A673 (cell line): ENCODE data around the gene SKOR1. TPM values are rescaled to one million over a fixed set of nuclear protein-coding genes. Genes with fewer than 3 reads are reported as not detected.
A peak's percentile ranks its signal among the peaks of the same experiment; 100 is the strongest.

Source experiments
- BruUV-seq: library from RNA; stranded (reverse); fragments of 400-500 nt; replicated peaks from 2 replicates; lab custom pipeline; 2021; lab: Mats Ljungman, UMichigan
- CTCF ChIA-PET: fragments of 300-600 bp; sonication (Branson Sonifier 250); formaldehyde crosslinking; loops from one replicate; lab custom pipeline; 2022; ENCODE audit warnings: antibody characterized with exemption; lab: Charles Lee
- POLR2A ChIA-PET: fragments of 300-600 bp; sonication (Branson Sonifier 250); formaldehyde crosslinking; loops from one replicate; lab custom pipeline; 2022; ENCODE audit warnings: antibody characterized with exemption; ENCODE audit not compliant: low non-redundant PET; lab: Charles Lee
- DNase-seq: peaks from one replicate; pipeline ENCODE4 v3.0.0-alpha.2; 2015; ENCODE audit warnings: low spot score
- H3K27ac ChIP-seq: fragments of 200-600 bp; sonication (generic); 2 replicates; pipeline ENCODE4 v1.5.1; 2016; ENCODE audit warnings: mixed run types, low read depth, mild to moderate bottlenecking, mixed read lengths, antibody characterized with exemption, low read length; ENCODE audit not compliant: poor library complexity, severe bottlenecking
- H3K27me3 ChIP-seq: fragments of 200-600 bp; sonication (generic); replicated peaks from 2 replicates; pipeline ENCODE4 v1.6.1; 2017; ENCODE audit warnings: mixed run types, low read depth, mild to moderate bottlenecking, mixed read lengths, antibody characterized with exemption, low read length; ENCODE audit not compliant: insufficient read depth, poor library complexity
- H3K36me3 ChIP-seq: fragments of 200-600 bp; sonication (generic); 2 replicates; pipeline ENCODE4 v1.6.1; 2016; ENCODE audit warnings: mixed run types, mild to moderate bottlenecking, mixed read lengths, antibody characterized with exemption, low read length; ENCODE audit not compliant: insufficient read depth, poor library complexity, severe bottlenecking
- H3K4me1 ChIP-seq: fragments of 200-600 bp; sonication (generic); 2 replicates; pipeline ENCODE4 v1.6.1; 2017; ENCODE audit warnings: mixed run types, mild to moderate bottlenecking, mixed read lengths, antibody characterized with exemption, low read length; ENCODE audit not compliant: insufficient read depth, poor library complexity, severe bottlenecking
- H3K4me3 ChIP-seq: fragments of 200-600 bp; sonication (generic); 2 replicates; pipeline ENCODE4 v1.5.1; 2016; ENCODE audit warnings: low read depth, mixed run types, mild to moderate bottlenecking, mixed read lengths, low read length; ENCODE audit not compliant: poor library complexity, severe bottlenecking
- H3K9me3 ChIP-seq: fragments of 200-600 bp; sonication (generic); 2 replicates; pipeline ENCODE4 v1.6.1; 2016; ENCODE audit warnings: mixed run types, low read depth, mild to moderate bottlenecking, mixed read lengths, antibody characterized with exemption, low read length; ENCODE audit not compliant: poor library complexity, severe bottlenecking
- EZH2 ChIP-seq: fragments of 200-600 bp; sonication (generic); IDR thresholded peaks from 2 replicates; pipeline ENCODE4 v1.6.1; 2017; ENCODE audit warnings: borderline replicate concordance, low read depth, mild to moderate bottlenecking, mixed read lengths, antibody characterized with exemption, low read length; ENCODE audit not compliant: poor library complexity, severe bottlenecking
- intact Hi-C: fragments of 100-400 bp; cut with micrococcal nuclease; formaldehyde crosslinking; loops from one replicate; pipeline ENCODE4 v1.10.0; 2022; ENCODE audit not compliant: unreplicated experiment
- total RNA-seq: library from RNA; stranded (reverse); gene quantifications from 2 replicates; pipeline ENCODE4 v1.2.3, GENCODE V29; 2021
- TF ChIP-seq, protein P1 (sequence below): fragments of 300-800, 200-600 bp; sonication (generic); conservative IDR thresholded peaks from 2 replicates; pipeline ENCODE4 v1.5.1; 2017; ENCODE audit warnings: low read depth, mild to moderate bottlenecking, antibody characterized with exemption, low read length, moderate library complexity, mixed read lengths

The SKOR1 gene
- total RNA-seq, 1 experiment from 2014 or later, result 0.21 TPM

DNA sequence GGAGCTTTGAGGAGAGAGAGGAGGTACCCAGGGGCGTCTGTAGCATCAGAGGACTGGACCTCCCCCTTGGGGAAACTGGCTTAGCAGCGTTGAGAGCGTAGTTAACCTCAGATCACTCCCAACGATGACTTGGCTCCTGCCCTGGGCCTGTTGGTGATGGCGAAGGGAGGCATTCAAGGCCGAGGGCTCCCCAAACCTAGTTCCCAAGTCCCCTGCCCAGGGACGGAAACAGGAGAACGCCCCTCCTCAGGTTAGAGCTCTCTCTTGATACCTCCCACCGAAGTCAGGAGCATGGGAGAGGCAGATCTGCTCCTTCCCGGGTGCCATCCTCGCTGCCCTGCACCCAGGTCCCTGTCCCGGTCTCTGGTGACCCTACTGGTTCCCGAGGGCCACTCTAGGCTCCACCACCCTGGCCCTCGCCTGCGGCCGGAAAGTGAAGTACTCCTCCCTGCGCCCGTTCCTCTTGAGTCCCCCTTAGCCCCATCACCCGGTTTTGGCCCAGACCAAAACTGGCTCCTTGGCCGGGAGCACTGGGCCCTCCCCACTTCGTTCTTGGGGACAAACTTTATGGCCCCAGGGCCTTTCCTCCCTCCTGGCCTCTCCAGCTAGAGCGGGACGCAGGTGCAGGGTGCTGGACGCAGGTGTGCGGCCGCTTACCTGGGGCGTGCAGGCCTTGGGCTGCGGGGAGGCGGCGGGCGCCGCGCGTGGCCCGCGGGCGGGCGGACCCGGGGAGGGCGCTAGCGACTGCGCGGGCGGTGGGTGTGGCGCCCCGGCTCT is 2.6 kb upstream of the SKOR1 start:
- Histone ChIP-seq H3K27ac (no peak overlapping the region), H3K4me1 (peaks cover 30% of the 10 kb centered on the region), H3K4me3 (peak overlapping the region; percentile 23), H3K27me3 (peaks cover 93% of the 10 kb centered on the region), H3K9me3 (no peaks in the 10 kb centered on the region), H3K36me3 (no peaks in the 10 kb centered on the region)
- BruUV-seq, result no TSS peak
- intact Hi-C loops, result no loop called here
- ChIA-PET CTCF (no interaction called here), POLR2A (no interaction called here)
- TF ChIP-seq, protein P1, sequence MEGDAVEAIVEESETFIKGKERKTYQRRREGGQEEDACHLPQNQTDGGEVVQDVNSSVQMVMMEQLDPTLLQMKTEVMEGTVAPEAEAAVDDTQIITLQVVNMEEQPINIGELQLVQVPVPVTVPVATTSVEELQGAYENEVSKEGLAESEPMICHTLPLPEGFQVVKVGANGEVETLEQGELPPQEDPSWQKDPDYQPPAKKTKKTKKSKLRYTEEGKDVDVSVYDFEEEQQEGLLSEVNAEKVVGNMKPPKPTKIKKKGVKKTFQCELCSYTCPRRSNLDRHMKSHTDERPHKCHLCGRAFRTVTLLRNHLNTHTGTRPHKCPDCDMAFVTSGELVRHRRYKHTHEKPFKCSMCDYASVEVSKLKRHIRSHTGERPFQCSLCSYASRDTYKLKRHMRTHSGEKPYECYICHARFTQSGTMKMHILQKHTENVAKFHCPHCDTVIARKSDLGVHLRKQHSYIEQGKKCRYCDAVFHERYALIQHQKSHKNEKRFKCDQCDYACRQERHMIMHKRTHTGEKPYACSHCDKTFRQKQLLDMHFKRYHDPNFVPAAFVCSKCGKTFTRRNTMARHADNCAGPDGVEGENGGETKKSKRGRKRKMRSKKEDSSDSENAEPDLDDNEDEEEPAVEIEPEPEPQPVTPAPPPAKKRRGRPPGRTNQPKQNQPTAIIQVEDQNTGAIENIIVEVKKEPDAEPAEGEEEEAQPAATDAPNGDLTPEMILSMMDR, result no peak
- no peak for TF ChIP-seq EZH2
- DNase-seq, result no peak

DNA sequence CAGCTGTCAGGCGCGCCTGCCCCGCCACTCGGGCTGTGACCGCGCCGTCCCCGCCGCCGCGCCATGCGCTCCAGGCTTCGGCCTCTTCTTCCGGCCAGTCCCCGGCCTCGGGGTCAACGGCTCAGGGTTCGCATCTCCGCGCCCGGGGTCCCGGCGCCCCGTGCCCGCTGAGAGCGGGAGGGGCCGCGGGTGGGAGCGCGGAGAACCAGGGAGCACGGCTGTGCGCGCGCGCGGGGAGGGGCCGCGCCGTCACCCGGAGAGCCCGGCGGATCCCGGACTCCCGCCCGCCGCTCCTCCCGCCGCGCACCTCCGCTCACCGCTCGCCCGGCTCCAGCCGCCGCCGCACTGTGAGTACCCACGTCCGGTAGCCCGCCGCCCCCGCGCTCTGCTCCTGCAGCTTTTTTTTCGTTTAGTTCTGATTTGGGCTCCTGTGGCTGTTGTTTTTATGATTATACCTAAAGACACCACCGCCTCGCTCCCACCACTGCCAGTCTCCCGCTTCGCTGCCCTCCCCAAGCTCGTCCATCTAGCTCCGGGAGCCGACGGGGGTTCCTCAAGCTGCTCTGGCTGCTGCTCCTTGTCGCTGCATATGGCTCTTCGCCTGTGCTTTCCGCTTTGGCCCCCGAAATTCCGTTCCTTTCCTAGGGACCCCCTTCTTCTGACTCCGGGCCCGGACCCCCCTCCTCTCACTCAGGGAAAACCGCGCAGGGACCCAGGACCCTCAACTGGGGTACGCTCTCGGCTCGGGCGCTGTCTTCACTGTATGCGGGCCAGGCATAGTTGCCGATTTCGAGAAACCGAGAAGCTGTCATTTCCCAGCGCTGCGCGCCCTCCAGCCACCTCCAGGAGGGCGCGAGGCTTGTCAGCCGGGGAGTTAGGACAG is 1.8 kb upstream of the SKOR1 start:
- Histone ChIP-seq H3K36me3 (no peaks in the 10 kb centered on the region), H3K27me3 (peaks cover 96% of the 10 kb centered on the region), H3K4me3 (peak overlapping the region; percentile 23), H3K9me3 (no peaks in the 10 kb centered on the region), H3K27ac (no peak overlapping the region), H3K4me1 (peaks cover 36% of the 10 kb centered on the region)
- BruUV-seq, result no TSS peak
- no peak for DNase-seq
- intact Hi-C loops, result no loop called here
- TF ChIP-seq EZH2, result peak; percentile 97
- TF ChIP-seq, protein P1, result no peak
- ChIA-PET CTCF (interaction anchor here (1.5 kb wide), 1 partner anchor 877 kb away, joined by 3 read pairs; no protein-coding TSS in a partner anchor), POLR2A (no interaction called here)

DNA sequence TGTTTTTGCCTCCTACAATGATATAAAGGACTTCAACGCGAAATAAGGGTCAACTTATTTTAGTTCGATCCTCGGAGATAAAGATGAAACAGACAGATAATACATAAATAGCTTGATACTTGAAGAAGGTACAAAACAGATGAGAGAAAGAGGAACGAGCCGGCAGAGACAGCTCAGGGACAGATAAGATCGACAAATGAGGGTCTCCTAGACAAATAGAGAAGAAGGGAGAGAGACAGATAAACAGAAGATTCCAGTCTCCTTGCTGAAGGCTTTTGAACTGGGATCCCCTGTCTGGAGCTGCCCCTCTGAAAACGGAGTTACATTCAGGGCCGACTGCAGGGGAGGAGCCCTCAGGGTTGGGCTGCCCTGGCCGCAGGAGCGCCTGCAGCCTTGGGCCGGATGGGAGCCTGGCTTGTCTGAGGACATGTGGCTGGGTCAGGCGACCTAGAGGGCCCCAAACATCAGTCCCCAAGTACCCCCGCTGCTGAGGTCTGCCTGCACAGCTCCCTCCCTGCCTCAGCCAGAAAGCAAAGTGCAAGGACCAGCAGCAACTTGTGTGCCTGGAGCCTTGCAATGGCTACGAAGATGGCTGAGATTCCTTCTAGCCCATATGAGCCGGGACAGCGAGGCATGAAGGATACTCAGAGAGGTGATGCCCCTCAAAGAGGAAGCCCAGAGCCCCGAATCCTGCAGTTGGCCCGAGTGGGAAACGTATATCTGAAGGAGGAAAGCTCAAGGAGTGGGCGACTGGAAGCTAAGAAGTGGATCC is 926 bp upstream of the SKOR1 start:
- Histone ChIP-seq H3K27me3 (peaks cover 100% of the 10 kb centered on the region), H3K4me1 (peaks cover 36% of the 10 kb centered on the region), H3K36me3 (no peaks in the 10 kb centered on the region), H3K27ac (no peak overlapping the region), H3K4me3 (peak overlapping the region; percentile 23), H3K9me3 (no peaks in the 10 kb centered on the region)
- ChIA-PET POLR2A (no interaction called here), CTCF (interaction anchor here (1.5 kb wide), 1 partner anchor 878 kb away, joined by 3 read pairs; no protein-coding TSS in a partner anchor)
- intact Hi-C loops, result no loop called here
- DNase-seq, result no peak
- no TSS peak for BruUV-seq
- TF ChIP-seq, protein P1, result no peak
- TF ChIP-seq EZH2, result peak; percentile 75
